Peyer's patch (tissue), 4 donors: ENCODE measurements around the gene SLC22A3. TPM values are rescaled to one million over a fixed set of nuclear protein-coding genes. Genes with fewer than 3 reads are reported as not detected.

Source experiments
- DNase-seq, 3 donors: peaks; one replicate each; pipeline ENCODE4 v3.0.0-alpha.2; 2017 to 2019
- H3K27ac ChIP-seq, 4 donors: fragments of 200-600 bp; sonication (generic); one replicate each; pipeline ENCODE4 v1.5.1; 2016 to 2019
- H3K27me3 ChIP-seq, 2 donors: fragments of 200-600 bp; sonication (generic); one replicate each; pipeline ENCODE4 v1.5.1; 2019
- H3K36me3 ChIP-seq, 3 donors: fragments of 200-600 bp; sonication (generic); one replicate each; pipeline ENCODE4 v1.5.1; 2016 to 2019
- H3K4me1 ChIP-seq, 4 donors: fragments of 200-600 bp; sonication (generic); one replicate each; pipeline ENCODE4 v1.5.1; 2016 to 2019
- H3K4me3 ChIP-seq, 4 donors: fragments of 200-600 bp; sonication (generic); 1 replicate in 3 of 4; 2 replicates in 1 of 4; pipeline ENCODE4 v1.5.1; 2016 to 2019; ENCODE audit warnings: mild to moderate bottlenecking in 1 of 4
- H3K9me3 ChIP-seq, 4 donors: fragments of 200-600 bp; sonication (generic); one replicate each; pipeline ENCODE4 v1.5.1; 2016 to 2019; ENCODE audit warnings: mild to moderate bottlenecking in 1 of 4
- CTCF ChIP-seq, 6 experiments: fragments of 450-650 bp in 4 of 6; fragments of 200-600 bp in 2 of 6; sonication (generic) in 1 of 6; IDR thresholded peaks; one replicate each; pipeline ENCODE4 v1.5.1; 2017 to 2019; ENCODE audit warnings: antibody characterized with exemption in 6 of 6, mild to moderate bottlenecking in 3 of 6, moderate library complexity in 1 of 6
- POLR2A ChIP-seq, 2 donors: fragments of 450-650 bp; IDR thresholded peaks; one replicate each; pipeline ENCODE4 v1.5.1; 2017; ENCODE audit warnings: antibody characterized with exemption in 2 of 2, mild to moderate bottlenecking in 2 of 2, moderate library complexity in 2 of 2
- total RNA-seq, 4 donors: library from RNA; depleted of rRNA; stranded (reverse); fragments of >200 nt; gene quantifications; one replicate each; pipeline ENCODE4 v1.1.0, GENCODE V29; 2016

Gene SLC22A3
- total RNA-seq, 4 donors from 2014 or later = 2.5 to 10.6 (median 8.9) TPM

GRCh38 chr6:160379466-160379865 lies 31.3 kb downstream of the SLC22A3 start:
- H3K4me3 ChIP-seq = no peak overlapping the region
- TF ChIP-seq CTCF (IDR thresholded peaks at IDR 0.05) = no peak
- TF ChIP-seq POLR2A (IDR thresholded peaks at IDR 0.05) = no peak
- no peaks in the 10 kb centered on the region for H3K9me3 ChIP-seq
- no peaks in the 10 kb centered on the region for H3K4me1 ChIP-seq
- no peak overlapping the region for H3K27ac ChIP-seq
- H3K36me3 ChIP-seq = no peaks in the 10 kb centered on the region
- DNase-seq = no peak
- no peaks in the 10 kb centered on the region for H3K27me3 ChIP-seq

GRCh38 chr6:160382946-160383345 lies 34.8 kb downstream of the SLC22A3 start:
- Histone ChIP-seq H3K27me3 (no peaks in the 10 kb centered on the region), H3K4me3 (no peak overlapping the region), H3K36me3 (no peaks in the 10 kb centered on the region), H3K4me1 (peaks cover 0 to 9% (median 0%) of the 10 kb centered on the region in 4 donors), H3K27ac (no peak overlapping the region), H3K9me3 (no peaks in the 10 kb centered on the region)
- no peak for DNase-seq
- TF ChIP-seq CTCF (IDR thresholded peaks at IDR 0.05) (no peak), POLR2A (IDR thresholded peaks at IDR 0.05) (no peak)

- peaks cover 0 to 16% (median 0%) of the 10 kb centered on the region in 4 donors for H3K4me1 ChIP-seq
- DNase-seq = peak in 2 of 3 donors; percentile 69 to 81
- no peaks in the 10 kb centered on the region for H3K36me3 ChIP-seq
- H3K9me3 ChIP-seq = no peaks in the 10 kb centered on the region
- no peak overlapping the region for H3K4me3 ChIP-seq
- peak overlapping the region in 1 of 4 donors; percentile 53 for H3K27ac ChIP-seq
- no peaks in the 10 kb centered on the region for H3K27me3 ChIP-seq
- TF ChIP-seq CTCF (IDR thresholded peaks at IDR 0.05) (peak in 3 of 6 experiments; percentile 44 to 64 (median 57)), POLR2A (IDR thresholded peaks at IDR 0.05) (no peak)
Measured at GRCh38 chr6:160386869-160387530, 38.8 kb downstream of the SLC22A3 start.

GRCh38 chr6:160387916-160388643 lies 39.9 kb downstream of the SLC22A3 start:
- H3K36me3 ChIP-seq = no peaks in the 10 kb centered on the region
- no peak overlapping the region for H3K27ac ChIP-seq
- peaks cover 0 to 19% (median 0%) of the 10 kb centered on the region in 4 donors for H3K4me1 ChIP-seq
- H3K4me3 ChIP-seq = no peak overlapping the region
- H3K27me3 ChIP-seq = no peaks in the 10 kb centered on the region
- TF ChIP-seq POLR2A (IDR thresholded peaks at IDR 0.05) (no peak), CTCF (IDR thresholded peaks at IDR 0.05) (no peak)
- no peak for DNase-seq
- no peaks in the 10 kb centered on the region for H3K9me3 ChIP-seq

- DNase-seq = no peak
- Histone ChIP-seq H3K9me3 (no peaks in the 10 kb centered on the region), H3K36me3 (no peaks in the 10 kb centered on the region), H3K27ac (no peak overlapping the region), H3K4me1 (peaks cover 0 to 19% (median 0%) of the 10 kb centered on the region in 4 donors), H3K4me3 (no peak overlapping the region), H3K27me3 (no peaks in the 10 kb centered on the region)
- no peak for TF ChIP-seq POLR2A (IDR thresholded peaks at IDR 0.05)
- no peak for TF ChIP-seq CTCF (IDR thresholded peaks at IDR 0.05)
Measured at GRCh38 chr6:160388922-160389321, 40.7 kb downstream of the SLC22A3 start.
